NCI-H1436 treated with DMSO at 0.1 percent for 48 hours (cell line): Measurements from ENCODE around the gene AMZ2.
"Not testable (repeated sequence)": the region's sequence is repeated elsewhere in the genome, so short reads cannot be mapped to it uniquely, and the experiment has no call there.

Experiments used
- DNase-seq: peaks from one replicate; lab custom pipeline; 2025; lab: John Stamatoyannopoulos, UW

AMZ2 gene

DNA sequence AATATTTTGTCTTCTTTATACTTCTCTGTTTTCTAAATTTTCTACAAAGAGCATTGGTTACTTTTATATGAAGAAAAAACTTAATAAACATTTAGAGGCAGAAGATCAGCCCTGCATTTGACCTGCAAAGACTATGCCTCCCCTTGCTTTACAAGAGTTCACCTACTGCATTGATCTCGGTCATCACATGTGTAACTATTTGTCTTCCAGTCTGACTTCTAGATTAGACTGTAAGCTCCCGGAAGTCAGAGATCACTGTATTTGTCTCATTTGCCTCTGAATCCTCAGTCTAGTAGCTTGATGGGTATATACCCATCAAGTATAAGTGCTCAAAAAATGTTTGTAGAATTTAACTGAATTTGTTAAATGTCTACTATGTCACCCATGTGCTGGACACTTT, 27.7 kb upstream of the AMZ2 start:
- DNase-seq, result not testable (repeated sequence)

DNA sequence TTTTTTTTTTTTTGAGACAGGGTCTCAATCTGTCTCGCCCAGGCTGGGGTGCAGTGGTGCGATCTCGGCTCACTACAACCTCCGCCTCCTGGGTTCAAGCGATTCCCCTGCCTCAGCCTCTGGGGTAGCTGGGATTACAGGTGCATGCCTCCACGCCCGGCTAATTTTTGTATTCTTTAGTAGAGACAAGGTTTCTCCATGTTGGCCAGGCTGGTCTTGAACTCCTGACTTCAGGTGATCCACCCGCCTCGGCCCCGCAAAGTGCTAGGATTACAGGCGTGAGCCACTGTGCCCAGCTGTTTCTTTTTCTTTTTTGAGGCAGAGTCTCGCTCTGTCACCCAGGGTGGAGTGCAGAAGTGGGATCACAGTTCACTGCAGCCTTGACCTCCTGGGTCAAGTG, 27.1 kb upstream of the AMZ2 start:
- DNase-seq, result not testable (repeated sequence)

DNA sequence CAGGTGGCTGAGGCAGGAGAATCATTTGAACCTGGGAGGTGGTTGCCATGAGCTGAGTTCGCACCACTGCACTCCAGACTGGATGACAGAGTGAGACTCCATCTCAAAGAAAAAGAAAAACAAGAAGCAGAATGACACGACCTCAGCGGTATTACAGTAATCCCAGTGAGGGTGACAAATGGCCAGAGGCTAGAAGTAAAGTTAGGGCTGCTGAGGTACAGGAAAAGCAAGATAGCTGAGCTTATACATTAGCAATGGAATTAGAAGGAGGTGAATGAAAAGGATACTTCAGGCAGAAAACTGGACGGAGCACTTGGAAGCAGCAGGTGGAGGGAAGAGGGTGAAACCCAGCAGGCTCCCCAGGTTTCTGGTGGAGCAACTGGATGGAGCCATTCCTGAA, 26.1 kb upstream of the AMZ2 start:
- DNase-seq, result no peak

DNA sequence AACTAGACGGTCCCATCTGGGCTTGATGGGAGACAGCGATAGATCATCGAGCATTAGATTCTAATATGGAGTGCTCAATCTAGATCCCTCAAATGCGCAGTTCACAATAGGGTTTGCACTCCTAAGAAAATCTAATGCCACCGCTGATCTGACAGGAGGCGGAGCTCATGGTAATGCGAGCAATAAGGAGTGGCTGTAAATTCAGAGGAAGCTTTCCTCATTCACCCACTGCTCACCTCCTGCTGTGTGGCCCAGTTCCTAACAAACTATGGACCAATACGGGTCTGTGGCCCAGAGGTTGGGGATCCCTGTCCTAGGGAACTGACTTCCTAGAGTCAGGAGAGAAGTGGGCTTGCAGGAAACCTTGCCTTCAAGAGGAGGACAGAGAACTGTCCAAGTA, 25.2 kb upstream of the AMZ2 start:
- DNase-seq, result no peak

DNA sequence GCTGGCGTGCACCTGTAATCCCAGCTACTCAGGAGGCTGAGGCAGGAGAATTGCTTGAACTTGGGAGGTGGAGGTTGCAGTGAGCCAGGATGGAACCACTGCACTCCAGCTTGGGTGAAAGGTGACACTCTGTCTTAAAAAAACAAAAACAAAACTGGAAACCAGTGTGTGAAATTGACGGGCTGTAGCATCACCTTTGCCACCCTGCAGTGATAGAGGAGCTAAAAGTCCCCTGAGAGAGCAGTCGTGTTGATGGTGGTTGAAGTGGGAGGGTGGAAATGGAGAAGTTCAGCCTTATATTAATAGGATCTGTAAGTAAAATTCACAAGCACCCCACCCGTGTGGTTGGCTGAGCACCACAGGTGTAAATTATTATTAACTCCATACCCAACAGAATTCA, 22.8 kb upstream of the AMZ2 start:
- not testable (repeated sequence) for DNase-seq

DNA sequence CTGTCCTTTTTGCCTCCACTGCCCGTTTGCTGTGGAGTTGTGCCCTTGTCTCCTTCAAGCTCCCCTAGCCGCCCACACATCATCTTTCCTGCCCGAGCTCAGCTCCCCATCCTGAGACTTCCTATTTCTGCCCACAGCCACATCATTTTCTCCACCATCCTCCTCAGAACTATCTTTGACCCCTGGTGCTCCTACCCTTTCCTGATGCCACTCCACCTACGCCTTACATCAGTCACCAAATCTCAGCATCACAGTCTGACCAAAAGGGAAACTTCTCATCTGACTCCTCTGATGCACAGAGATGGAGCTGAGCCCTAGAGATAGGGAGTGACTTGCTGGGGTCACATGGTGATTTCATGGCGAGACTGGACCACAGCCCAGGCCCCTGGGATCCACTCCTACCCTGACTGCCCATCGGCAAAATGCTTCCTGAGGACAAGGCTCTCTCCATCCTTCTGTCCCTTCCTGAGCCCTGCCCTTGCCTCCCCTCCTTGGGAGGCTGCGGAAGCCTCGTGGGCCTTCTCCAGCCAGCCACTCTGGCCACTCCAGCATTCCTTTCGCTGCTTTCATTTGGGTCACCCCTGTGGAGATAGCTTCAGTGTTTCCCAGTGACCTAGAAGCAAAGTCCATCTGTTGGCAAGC, 19.7 kb upstream of the AMZ2 start:
- DNase-seq, result not testable (repeated sequence)

DNA sequence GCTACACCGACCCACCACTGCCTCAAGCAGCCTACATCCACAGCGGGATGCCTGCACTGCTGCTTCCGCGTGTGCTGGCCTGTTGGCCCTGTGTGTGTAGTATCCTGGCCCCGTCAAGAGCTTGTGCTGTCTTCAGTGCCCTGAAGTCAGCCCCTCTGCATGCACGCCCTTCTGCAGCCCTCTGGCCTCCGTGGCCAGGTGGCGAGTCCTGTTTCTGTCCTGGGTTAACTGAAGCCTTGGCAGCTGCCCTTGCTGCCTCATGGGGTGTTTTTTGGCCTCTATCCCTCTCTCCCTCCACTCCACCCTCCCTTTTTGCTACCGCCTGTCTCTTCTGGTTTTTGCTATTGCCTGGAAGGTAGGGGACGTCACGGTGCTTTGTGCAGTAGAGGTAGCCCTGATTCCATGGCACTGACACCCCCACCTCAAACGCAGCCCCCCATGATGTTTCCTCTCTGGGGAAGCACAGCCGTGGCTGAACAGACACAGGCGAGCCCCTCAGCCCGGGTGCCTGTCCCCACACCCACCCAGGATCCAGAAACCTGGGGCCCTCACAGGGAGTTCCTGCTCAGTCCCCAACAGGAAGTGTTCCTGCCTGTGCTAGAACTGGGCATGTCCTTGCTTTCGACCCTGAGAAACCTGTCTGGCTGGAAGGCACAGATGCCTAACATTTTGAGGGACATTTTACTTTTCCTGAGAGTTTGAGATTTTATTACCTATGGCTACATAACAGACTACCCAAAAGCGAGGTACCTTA, 18.8 kb upstream of the AMZ2 start:
- DNase-seq, result no peak

DNA sequence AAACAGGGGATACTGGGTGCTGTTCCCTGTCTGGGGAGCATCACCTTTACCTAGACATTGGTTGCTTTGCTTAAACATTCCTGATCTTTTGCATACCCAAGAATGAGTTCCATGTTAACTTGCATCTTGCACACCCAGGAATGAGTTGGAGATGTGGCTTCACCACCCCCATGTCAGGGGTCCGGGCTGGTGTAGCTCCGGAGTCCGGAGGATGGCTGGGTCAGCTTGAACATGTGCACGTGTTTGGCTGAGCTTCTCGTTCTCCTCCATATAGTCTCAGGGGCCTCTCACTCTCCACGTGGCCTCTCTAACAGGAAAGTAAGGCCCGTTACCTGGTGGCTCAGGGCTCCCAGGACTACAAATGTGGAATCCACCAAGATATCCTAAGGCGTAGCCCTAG, 18.2 kb upstream of the AMZ2 start:
- no peak for DNase-seq

DNA sequence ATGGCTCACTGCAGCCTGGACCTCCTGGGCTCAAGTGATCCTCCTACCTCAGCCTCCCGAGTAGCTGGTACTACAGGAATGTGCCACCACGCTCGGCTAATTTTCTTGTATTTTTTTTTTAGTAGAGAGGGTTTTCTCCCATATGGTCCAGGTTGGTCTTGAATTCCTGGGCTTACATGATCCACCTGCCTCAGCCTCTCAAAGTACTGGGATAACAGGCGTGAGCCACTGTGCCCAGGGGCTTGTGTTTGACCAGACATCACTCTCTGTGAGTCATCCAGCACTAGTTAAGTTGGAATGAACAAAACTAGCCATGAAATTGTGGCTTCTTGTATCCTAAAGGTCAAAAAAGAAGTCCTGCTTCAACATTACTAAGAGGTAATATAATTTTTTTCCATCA, 16.7 kb upstream of the AMZ2 start:
- DNase-seq, result not testable (repeated sequence)

DNA sequence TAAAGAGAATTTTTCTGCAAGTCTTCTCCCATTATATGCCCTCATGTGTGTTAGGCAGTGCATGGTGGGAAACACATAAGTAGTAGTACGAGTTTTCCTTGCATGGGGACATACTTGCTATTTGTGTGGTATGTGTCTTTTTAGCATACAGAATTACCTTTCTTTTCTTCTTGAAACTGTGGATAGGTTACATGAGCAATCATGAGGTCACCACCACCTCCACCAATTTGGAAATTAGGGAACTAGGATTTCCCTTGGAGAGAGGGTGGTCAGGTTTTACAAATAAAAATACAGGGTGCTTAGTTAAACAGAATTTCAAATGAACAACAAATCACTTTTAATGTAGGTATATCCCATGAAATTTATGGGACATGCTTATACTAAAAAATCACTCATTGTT, 16.3 kb upstream of the AMZ2 start:
- DNase-seq, result no peak

DNA sequence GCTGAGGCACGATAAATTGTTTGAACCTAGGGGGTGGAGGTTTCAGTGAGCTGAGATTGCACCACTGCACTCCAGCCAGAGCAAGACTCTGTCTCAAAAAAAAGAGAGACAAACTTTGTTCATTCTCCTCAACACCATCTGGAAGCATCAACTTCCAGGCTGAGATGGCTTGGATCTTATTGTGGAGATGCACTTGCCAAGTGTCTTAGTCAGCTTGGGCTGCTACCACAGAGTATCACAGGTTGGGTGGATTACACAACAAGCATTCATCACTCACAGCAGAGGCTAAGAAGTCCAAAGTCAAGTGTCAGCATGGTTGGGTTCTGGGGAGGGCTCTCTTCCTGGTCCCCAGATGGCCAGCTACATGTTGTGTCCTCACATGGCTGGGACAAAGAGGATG, 15.1 kb upstream of the AMZ2 start:
- DNase-seq, result not testable (repeated sequence)

DNA sequence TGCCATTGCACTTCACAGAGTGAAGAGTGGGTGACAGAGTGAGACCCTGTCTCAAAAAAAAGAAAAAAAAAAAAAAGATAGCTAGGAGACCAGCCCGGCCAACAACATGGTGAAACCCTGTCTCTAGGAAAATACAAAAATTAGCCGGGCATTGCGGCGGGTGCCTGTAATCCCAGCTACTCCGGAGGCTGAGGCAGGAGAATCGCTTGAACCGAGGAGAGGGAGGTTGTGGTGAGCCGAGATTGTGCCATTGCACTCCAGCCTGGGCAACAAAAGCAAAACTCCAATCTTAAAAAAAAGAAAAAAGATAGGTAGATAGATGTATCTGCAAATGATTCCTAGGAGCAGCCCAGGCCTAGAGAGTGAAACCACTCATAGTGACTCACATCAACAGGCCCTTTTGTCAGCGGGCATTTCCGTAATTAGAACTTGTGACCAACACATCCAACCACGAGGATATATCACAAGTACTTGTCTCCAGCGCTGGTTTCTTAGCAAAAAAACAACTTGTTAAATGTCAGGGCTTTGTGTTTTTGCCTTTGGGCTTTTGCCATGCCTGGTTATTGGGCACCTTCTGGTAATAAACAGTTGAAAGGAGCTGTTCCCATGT, 13.0 kb upstream of the AMZ2 start:
- DNase-seq, result not testable (repeated sequence)

DNA sequence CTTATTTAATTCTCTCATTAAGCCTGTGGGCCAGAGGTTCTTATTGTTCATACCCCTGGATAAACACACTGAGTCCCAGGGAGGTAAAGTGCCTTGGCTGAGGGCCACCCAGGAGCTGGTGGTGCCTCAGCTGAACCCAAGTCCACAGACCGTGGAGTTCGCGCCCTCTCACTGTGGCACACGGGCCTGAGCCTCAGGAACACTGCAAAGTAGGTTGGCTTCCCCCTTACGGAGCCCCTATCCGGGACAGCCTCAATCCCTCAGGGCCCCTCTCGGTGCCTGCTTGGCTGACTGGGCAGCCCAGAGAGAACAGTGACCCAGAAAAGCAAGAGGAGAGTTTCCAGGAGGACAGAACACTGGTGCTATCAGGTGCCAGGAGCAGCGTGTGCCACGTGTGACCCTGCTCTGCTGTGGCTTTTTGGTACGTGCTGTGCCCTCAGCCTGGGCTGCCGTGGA, 12.5 kb upstream of the AMZ2 start:
- not testable (repeated sequence) for DNase-seq

DNA sequence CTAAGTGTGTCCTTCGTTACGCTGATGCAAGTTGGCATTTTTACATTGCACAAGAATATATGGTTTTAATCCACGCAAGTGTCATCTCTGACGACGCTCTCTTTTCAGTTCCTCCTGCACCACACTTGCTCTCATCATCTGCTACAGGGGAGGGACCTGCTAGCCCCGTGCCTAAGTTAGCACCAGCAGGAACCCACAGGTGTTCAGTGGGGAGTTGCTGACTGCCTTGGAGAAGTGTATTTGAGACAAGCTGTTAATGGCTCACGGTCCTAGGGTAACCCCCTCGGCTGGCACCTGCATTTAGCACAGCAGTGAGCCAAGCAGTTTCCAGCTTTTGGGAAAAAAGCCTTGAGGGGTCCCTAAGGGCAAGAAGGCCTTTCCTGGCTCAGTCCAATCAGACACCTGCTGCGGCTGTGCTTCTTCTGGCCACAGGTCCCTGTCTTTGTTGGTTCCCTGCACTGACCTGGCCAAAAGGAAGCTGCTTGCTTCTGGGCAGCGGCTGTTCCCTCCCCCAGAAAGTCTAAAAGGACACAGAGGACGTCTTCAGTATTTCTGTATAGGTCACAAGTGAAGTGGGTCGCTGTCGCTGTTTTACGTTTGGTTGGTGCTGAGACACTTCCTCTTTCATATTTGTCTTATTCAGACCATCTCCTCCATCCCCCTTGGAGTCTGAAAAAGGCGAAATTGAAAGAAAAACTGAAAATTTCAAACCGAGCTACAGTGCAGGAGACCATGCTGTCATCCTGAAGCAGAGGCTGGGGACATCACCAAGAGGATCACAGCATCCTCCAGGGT, 10.3 kb upstream of the AMZ2 start:
- not testable (repeated sequence) for DNase-seq

DNA sequence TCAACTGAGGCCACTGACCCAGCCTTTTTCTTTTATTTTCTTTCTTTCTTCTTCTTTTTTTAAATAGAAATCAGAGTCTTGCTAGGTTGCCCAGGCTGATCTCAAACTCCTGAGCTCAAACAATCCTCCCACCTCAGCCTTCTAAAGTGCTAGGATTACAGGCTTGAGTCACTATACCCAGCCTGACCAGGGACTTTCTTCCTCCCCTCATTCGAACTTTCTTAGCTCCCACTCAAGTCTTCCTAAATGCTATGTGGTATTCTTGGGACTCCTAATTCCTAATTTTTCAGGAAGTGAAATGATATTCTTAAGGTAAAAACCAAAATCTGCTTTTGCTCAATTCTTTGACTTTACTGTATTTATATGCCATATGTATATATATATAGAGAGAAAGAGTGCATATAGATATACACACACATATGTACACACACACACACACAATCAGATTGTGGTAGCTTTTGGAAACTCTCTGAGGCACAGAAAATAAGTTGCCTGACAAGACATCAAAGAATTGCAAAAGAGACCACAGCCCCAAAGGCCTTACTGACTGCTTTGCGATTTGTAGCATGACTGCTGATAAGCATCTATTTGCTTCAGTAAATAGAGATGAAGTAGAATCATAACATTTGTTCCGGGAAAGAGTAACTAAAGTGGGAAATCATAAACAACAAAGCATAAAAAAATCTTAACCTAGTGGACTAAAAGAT, 9.5 kb upstream of the AMZ2 start:
- no peak for DNase-seq

DNA sequence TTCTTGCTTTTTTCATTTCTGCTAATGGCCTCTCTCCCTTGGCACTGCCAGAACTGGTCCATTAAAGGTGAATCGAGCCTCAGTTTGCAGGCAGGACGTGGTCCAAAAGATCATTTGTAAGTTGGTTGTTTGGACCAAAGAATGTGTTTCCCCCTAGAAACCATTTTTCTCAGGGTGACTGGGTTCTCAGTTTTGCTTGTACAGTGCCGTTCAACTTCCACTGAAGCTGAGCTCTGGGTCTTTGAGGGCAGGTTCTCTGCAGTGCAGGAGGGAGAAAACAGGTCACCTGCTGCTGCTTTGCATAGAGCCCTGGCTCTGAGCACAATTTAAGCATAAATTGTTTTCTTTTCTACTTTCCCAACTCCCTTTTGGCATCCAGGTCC, 9.0 kb upstream of the AMZ2 start:
- DNase-seq, result no peak

DNA sequence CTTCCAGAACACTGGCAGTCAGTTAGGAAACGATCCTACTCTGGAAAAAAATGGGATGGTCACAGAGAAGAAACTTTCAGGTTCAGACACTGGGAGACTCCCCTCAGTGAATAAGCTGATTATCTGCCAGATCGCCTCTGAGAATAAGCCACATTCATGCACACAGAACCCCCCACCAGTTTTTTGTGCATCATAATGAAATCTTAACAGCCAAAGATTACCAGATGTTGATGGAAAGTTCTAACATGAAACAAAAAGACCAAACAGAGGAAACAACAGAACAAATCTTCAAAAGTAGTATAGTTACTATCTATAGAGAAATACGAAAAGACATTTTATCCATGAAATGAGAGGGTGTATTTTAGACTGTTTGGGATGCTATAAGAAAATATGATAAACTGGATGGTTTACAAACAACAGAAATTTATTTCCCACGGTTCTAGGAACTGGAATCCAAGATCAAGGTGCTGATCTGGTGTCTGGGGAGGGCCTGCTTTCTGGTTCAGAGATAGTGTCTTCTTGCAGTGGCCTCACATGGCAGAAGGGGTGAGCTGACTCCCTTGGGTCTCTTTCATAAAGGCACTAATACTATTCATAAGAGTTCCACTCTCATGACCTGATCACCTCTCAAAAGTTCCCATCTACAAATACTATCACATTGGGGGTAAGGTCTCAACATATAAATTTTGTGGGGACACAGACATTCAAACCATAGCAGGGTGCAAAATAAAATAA, 8.0 kb upstream of the AMZ2 start:
- no peak for DNase-seq

DNA sequence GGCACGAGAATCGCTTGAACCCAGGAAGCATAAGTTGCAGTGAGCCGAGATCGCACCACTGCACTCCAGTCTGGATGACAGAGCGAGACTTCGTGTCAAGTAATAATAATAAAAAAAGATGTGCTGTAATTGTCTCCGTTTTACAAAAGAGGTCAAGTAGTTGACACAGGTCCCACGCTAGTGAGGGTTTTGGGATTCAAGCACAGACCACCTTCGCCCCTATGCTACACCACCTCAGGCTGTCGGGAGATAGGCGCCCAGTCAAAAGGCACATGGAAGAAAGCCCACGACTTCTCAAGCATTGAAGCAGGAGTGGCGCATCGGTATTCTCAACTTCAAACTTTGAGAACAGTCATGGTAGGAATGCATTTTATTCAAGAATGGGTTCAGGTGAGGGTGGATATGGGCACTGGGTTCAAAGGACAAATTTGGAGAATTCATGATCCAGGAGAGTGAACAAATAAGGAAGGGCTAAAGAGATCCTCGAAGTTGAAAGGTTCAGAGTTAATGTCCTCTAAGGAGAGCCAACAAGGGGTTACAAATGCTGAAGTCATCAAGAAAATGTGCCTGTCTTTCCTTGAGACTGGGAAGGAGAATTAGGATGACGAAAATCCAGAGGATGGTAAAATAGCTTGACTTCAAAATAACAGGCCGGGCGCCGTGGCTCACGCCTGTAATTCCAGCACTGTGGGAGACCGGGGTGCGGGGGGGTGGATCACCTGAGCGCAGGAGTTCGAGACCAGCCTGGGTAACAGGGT, 1.4 kb upstream of the AMZ2 start:
- no peak for DNase-seq

DNA sequence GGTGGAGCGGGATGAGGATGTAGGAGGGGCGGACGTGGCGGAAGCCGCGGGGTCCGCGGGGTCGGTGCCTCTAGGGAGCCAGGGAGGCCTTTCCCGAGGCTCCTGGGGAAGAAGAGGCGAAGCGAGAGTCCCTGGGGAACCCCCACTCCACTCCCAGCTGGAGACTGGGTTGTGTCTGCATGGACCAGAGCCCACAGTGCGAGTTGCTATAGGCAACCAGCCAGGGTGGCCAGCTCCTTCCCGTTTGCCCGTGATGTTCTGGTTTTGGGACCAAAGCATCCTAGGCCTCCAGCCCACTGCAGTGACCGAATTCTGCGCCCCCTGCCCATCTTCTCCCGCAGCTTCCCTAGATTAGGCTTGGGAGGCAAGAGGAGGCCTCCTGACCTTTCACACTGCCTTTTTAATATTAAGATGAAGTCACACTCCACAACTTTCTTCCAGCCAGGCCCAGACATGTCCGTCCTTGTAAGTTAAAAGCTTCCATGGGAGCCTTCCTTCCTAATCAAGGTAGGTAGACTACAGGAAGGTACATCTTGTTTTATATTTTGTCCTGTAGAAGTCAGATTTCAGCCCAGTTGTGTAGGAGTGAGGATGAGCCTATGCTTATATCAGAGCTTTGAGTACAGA, 469 bp downstream of the AMZ2 start:
- DNase-seq, result no peak

DNA sequence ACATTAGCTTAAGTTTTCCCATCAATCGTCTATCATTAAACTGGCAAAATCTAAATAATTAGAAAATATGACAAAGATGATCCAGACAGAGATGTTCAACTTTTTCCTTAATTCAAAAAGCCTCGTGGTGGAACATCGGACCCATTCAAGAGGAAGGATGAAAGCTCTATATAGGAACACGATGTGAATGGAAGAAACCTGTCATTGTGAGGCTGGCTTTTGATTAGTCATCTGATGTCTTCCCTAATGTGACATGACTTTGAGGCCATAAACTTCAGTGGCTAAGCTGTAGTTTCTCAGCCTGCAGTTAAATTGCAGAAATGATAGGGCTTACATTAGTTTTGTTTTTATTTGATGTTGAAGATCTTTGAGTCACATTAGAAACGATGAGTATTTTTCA, 1.0 kb downstream of the AMZ2 start:
- no peak for DNase-seq
